Upper lobe of left lung (tissue), 4 donors: Measurements from ENCODE around the gene SEZ6L.

Experiments
- CTCF ChIP-seq, 6 experiments: fragments of 450-650 bp in 4 of 6; fragments of 200-600 bp in 2 of 6; sonication (generic) in 2 of 6; IDR thresholded peaks; one replicate each; pipeline ENCODE4 v1.5.1; 2016 to 2019; ENCODE audit warnings: antibody characterized with exemption in 6 of 6
- EP300 ChIP-seq, 4 donors: sonication (generic); formaldehyde crosslinking; IDR thresholded peaks; one replicate each; pipeline ENCODE4 v1.5.1; 2017; ENCODE audit warnings: antibody characterized with exemption in 4 of 4, control low read depth in 2 of 4

- TF ChIP-seq CTCF (IDR thresholded peaks at IDR 0.05) = no peak
- no peak for TF ChIP-seq EP300 (IDR thresholded peaks at IDR 0.05)
Observed at GRCh38 chr22:26409719-26410335, 240.6 kb downstream of the SEZ6L start.
